Caco-2 (cell line): ENCODE results near the gene CAMKK2. TPM values are rescaled to one million over a fixed set of nuclear protein-coding genes. Genes with fewer than 3 reads are reported as not detected.

Experiments used
- BruUV-seq: library from RNA; stranded (reverse); fragments of 400-500 nt; replicated peaks from 2 replicates; lab custom pipeline; 2021; lab: Mats Ljungman, UMichigan
- CTCF ChIA-PET: fragments of 300-600 bp; sonication (Branson Sonifier 250); formaldehyde crosslinking; loops from one replicate; lab custom pipeline; 2022; ENCODE audit warnings: antibody characterized with exemption; lab: Charles Lee
- POLR2A ChIA-PET: fragments of 300-600 bp; sonication (Branson Sonifier 250); formaldehyde crosslinking; loops from one replicate; lab custom pipeline; 2022; ENCODE audit warnings: antibody characterized with exemption; lab: Charles Lee
- DNase-seq, 2 experiments: peaks; one replicate each; pipeline versions ENCODE4 v3.0.0 to v3.0.0-alpha.2; 2020 to 2022
- H3K27me3 ChIP-seq: replicated peaks from 2 replicates; pipeline ENCODE4 v1.6.0; 2011; ENCODE audit warnings: low read length; ENCODE audit not compliant: control insufficient read depth, insufficient read depth
- H3K36me3 ChIP-seq: 2 replicates; pipeline ENCODE4 v1.5.1; 2011; ENCODE audit warnings: low read length; ENCODE audit not compliant: control insufficient read depth, insufficient read depth
- H3K4me1 ChIP-seq: fragments of 250-450 bp; sonication (Bioruptor Pico); 2 replicates; pipeline ENCODE4 v1.5.1; 2020; ENCODE audit warnings: mild to moderate bottlenecking
- H3K4me3 ChIP-seq: 2 replicates; pipeline ENCODE4 v1.5.1; 2011; ENCODE audit warnings: low read depth, mild to moderate bottlenecking, control low read depth, low read length
- H3K9me3 ChIP-seq: fragments of 250-450 bp; sonication (Bioruptor Pico); 2 replicates; pipeline ENCODE4 v1.5.1; 2020; ENCODE audit warnings: mild to moderate bottlenecking, moderate library complexity
- H3K27ac Mint-ChIP-seq: one replicate; pipeline ENCODE4 v1.8.0; 2022; ENCODE audit warnings: mixed read lengths; ENCODE audit not compliant: unreplicated experiment
- H3K27me3 Mint-ChIP-seq: one replicate; pipeline ENCODE4 v1.8.0; 2022; ENCODE audit warnings: mixed read lengths; ENCODE audit not compliant: insufficient read depth, unreplicated experiment
- H3K36me3 Mint-ChIP-seq: one replicate; pipeline ENCODE4 v1.8.0; 2022; ENCODE audit warnings: mild to moderate bottlenecking, mixed read lengths; ENCODE audit not compliant: insufficient read depth, unreplicated experiment
- H3K4me1 Mint-ChIP-seq: one replicate; pipeline ENCODE4 v1.8.0; 2022; ENCODE audit warnings: low read depth, mixed read lengths; ENCODE audit not compliant: unreplicated experiment
- H3K4me3 Mint-ChIP-seq: one replicate; pipeline ENCODE4 v1.8.0; 2022; ENCODE audit warnings: mild to moderate bottlenecking, moderate library complexity, mixed read lengths; ENCODE audit not compliant: unreplicated experiment
- H3K9me3 Mint-ChIP-seq: one replicate; pipeline ENCODE4 v1.8.0; 2022; ENCODE audit warnings: mixed read lengths; ENCODE audit not compliant: unreplicated experiment
- intact Hi-C: fragments of 100-400 bp; cut with micrococcal nuclease; formaldehyde crosslinking; loops from one replicate; pipeline ENCODE4 v1.10.0; 2022; ENCODE audit not compliant: unreplicated experiment
- total RNA-seq: library from RNA; stranded (reverse); gene quantifications from 2 replicates; pipeline ENCODE4 v1.2.3, GENCODE V29; 2022
- TF ChIP-seq, protein P1 (sequence below), 2 experiments: fragments of 200-600 bp in 1 of 2; IDR thresholded peaks; 1 replicate in 1 of 2; 2 replicates in 1 of 2; pipeline versions ENCODE4 v1.5.1 to v1.8.0; 2011 to 2022; ENCODE audit warnings: antibody characterized with exemption in 1 of 2, control low read depth in 1 of 2, inconsistent platforms in 1 of 2, low read depth in 1 of 2, low read length in 1 of 2, mild to moderate bottlenecking in 1 of 2, moderate library complexity in 1 of 2; ENCODE audit not compliant: insufficient read depth in 1 of 2, severe bottlenecking in 1 of 2, unreplicated experiment in 1 of 2

CAMKK2 gene
- total RNA-seq, 1 experiment from 2014 or later, result 31.0 TPM

GRCh38 chr12:121331248-121331647, 34.7 kb upstream of the CAMKK2 start:
- H3K4me1 ChIP-seq, result no peaks in the 10 kb centered on the region
- no peaks in the 10 kb centered on the region for H3K27me3 Mint-ChIP-seq
- H3K4me3 Mint-ChIP-seq, result no peak overlapping the region
- CTCF ChIA-PET, result interaction anchor here (0.6 kb wide), 1 partner anchor 77 kb away, joined by 9 read pairs; no protein-coding TSS in a partner anchor
- DNase-seq, result no peak
- H3K9me3 ChIP-seq, result no peaks in the 10 kb centered on the region
- POLR2A ChIA-PET, result no interaction called here
- H3K36me3 ChIP-seq, result peaks cover 1% of the 10 kb centered on the region; the same call in 1 of the 2 replicates
- peaks cover under 1% of the 10 kb centered on the region for H3K4me1 Mint-ChIP-seq
- H3K27ac Mint-ChIP-seq, result no peak overlapping the region
- intact Hi-C loops, result no loop called here
- H3K27me3 ChIP-seq, result no peaks in the 10 kb centered on the region
- H3K9me3 Mint-ChIP-seq, result no peaks in the 10 kb centered on the region
- no TSS peak for BruUV-seq
- peaks cover 73% of the 10 kb centered on the region for H3K36me3 Mint-ChIP-seq
- TF ChIP-seq, protein P1, sequence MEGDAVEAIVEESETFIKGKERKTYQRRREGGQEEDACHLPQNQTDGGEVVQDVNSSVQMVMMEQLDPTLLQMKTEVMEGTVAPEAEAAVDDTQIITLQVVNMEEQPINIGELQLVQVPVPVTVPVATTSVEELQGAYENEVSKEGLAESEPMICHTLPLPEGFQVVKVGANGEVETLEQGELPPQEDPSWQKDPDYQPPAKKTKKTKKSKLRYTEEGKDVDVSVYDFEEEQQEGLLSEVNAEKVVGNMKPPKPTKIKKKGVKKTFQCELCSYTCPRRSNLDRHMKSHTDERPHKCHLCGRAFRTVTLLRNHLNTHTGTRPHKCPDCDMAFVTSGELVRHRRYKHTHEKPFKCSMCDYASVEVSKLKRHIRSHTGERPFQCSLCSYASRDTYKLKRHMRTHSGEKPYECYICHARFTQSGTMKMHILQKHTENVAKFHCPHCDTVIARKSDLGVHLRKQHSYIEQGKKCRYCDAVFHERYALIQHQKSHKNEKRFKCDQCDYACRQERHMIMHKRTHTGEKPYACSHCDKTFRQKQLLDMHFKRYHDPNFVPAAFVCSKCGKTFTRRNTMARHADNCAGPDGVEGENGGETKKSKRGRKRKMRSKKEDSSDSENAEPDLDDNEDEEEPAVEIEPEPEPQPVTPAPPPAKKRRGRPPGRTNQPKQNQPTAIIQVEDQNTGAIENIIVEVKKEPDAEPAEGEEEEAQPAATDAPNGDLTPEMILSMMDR (IDR thresholded peaks at IDR 0.05; ENCODE audit: insufficient read depth in 1 of 2, low read depth in 1 of 2, low read length in 1 of 2, severe bottlenecking in 1 of 2, unreplicated experiment in 1 of 2), result no peak
- H3K4me3 ChIP-seq, result no peak overlapping the region

DNA sequence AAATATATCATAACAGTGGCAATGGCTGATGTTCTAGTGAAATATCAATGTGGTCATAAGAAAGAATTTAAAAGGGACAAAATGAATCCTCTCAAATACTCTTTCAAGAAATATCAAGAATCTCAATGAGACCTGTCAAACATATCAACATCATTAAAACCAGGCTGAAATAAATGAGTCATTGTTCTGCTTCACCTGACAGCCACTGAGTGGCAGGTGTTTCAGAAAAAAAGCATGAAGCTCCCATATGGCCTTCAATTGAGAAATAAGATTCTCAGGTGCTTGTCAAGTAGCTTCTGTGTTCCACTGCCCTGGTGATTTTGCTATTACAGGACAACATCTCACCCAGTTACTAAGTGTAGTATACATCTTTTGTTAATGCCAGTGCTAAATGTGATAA, 34.2 kb upstream of the CAMKK2 start:
- ChIA-PET CTCF (no interaction called here), POLR2A (no interaction called here)
- Histone ChIP-seq H3K36me3 (peaks cover 1% of the 10 kb centered on the region; the same call in 1 of the 2 replicates), H3K4me3 (no peak overlapping the region), H3K9me3 (no peaks in the 10 kb centered on the region), H3K4me1 (no peaks in the 10 kb centered on the region), H3K27me3 (no peaks in the 10 kb centered on the region)
- Mint-ChIP-seq H3K4me3 (no peak overlapping the region), H3K9me3 (no peaks in the 10 kb centered on the region), H3K4me1 (peaks cover 6% of the 10 kb centered on the region), H3K27ac (no peak overlapping the region), H3K36me3 (peaks cover 78% of the 10 kb centered on the region), H3K27me3 (no peaks in the 10 kb centered on the region)
- TF ChIP-seq, protein P1 (IDR thresholded peaks at IDR 0.05; ENCODE audit: insufficient read depth in 1 of 2, low read depth in 1 of 2, low read length in 1 of 2, severe bottlenecking in 1 of 2, unreplicated experiment in 1 of 2), result no peak
- intact Hi-C loops, result no loop called here
- no TSS peak for BruUV-seq
- no peak for DNase-seq

- BruUV-seq, result no TSS peak
- Histone ChIP-seq H3K36me3 (peaks cover 1% of the 10 kb centered on the region; the same call in 1 of the 2 replicates), H3K9me3 (no peaks in the 10 kb centered on the region), H3K27me3 (no peaks in the 10 kb centered on the region), H3K4me1 (no peaks in the 10 kb centered on the region), H3K4me3 (no peak overlapping the region)
- TF ChIP-seq, protein P1 (IDR thresholded peaks at IDR 0.05; ENCODE audit: insufficient read depth in 1 of 2, low read depth in 1 of 2, low read length in 1 of 2, severe bottlenecking in 1 of 2, unreplicated experiment in 1 of 2), result no peak
- CTCF ChIA-PET, result no interaction called here
- H3K36me3 Mint-ChIP-seq, result peaks cover 76% of the 10 kb centered on the region
- H3K4me1 Mint-ChIP-seq, result peaks cover 6% of the 10 kb centered on the region
- no peaks in the 10 kb centered on the region for H3K9me3 Mint-ChIP-seq
- intact Hi-C loops, result no loop called here
- POLR2A ChIA-PET, result no interaction called here
- no peak overlapping the region for H3K4me3 Mint-ChIP-seq
- no peaks in the 10 kb centered on the region for H3K27me3 Mint-ChIP-seq
- H3K27ac Mint-ChIP-seq, result no peak overlapping the region
- no peak for DNase-seq
Observed at GRCh38 chr12:121330195-121330594, 33.7 kb upstream of the CAMKK2 start.
